Activated CD8-positive, alpha-beta memory T cell treated with anti-CD3 and anti-CD28 coated beads for 24 hours (primary cell): ENCODE measurements around the gene RCN1.
"Not testable (repeated sequence)": the region's sequence is repeated elsewhere in the genome, so short reads cannot be mapped to it uniquely, and the experiment has no call there.

Experiments used
- DNase-seq: peaks from one replicate; pipeline ENCODE4 v3.0.0-alpha.2; 2020

Gene RCN1

DNA sequence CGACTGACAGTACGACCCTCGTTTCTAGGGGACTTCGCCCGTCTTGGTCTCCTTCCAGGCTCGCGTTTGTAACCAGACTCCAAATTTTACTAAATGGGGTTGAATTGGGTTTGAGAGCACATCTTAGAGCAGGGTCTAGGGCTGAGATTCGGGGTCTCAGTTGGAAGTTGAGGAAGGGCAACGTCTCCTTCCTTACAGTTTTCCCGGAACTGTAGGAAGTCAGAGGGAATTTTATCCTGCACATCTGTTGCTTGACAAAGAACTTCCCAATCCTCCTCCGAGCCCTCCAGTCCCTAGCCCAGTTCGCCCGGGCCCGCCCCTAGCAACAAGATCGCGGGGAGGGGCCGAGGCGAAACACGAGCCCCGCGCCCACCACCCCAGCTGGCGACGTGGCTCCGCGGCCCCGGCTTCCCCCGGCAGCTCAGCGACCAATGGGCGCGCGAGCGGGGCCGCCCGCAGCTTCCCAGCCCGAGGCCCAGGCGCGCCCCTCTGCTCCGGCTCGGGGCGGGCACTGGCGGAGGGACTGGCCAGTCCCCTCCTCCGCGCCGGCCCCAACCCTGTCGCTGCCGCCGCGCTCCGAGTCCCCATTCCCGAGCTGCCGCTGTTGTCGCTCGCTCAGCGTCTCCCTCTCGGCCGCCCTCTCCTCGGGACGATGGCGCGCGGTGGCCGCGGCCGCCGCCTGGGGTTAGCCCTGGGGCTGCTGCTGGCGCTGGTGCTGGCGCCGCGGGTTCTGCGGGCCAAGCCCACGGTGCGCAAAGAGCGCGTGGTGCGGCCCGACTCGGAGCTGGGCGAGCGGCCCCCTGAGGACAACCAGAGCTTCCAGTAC, at the start of gene RCN1:
RCN1 (plus strand) TSS at position 530 of the 826 bp plus-strand sequence; CDS start at position 653, 123 bp downstream.
- peak; percentile 86 for DNase-seq

DNA sequence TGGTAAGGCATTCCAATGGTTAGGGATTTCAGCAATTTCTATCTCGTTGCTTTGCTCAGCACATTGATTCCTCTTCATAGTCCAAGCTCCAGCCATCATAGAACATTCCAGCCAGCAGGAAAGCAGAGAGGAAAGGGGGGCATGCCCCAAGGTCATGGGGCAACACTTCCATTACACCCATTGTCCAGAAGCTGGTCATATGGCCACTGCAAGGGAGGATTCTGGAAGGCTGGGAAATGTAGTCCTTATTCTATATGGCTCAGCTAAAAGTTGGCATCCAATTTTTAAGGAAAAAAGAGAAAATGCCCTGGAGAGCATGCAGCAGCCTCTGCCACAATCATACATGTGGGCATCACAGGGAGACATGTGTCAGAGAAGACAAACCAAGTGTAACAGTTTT, 47.1 kb upstream of the RCN1 start:
- DNase-seq, result no peak

DNA sequence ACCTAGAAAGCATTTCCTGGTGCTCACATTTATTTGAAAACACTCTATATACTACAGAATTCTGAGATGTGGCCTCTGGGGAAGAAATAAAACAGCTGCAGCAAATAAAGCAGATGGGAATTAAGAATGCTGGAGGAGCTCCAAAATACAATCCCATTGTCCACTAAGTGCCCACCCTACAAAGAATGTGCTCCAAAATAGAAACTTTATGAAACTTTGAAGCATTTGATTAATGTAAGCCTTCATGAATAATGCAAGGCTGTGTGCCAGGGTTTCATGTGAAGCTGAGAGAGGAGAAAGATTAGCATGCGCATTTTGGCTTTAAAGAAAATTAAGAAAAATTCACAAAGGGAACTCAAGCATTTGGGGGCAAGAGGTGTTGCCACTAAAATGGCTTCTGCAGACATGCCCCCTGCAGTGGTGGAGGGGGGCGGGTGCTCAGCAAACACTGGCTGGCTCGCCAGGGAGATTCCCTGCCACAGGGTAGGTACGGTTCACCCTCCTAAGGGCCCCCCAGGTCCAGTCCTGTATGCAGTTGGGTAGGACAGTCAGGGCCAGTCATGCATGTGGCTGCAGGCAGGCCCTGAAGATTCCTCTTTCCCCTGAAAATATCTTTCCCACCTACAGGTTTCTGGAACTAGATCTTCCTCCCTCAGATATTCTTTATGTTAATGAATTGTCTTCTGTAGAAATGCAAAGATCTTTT, 46.6 kb upstream of the RCN1 start:
- DNase-seq, result no peak

DNA sequence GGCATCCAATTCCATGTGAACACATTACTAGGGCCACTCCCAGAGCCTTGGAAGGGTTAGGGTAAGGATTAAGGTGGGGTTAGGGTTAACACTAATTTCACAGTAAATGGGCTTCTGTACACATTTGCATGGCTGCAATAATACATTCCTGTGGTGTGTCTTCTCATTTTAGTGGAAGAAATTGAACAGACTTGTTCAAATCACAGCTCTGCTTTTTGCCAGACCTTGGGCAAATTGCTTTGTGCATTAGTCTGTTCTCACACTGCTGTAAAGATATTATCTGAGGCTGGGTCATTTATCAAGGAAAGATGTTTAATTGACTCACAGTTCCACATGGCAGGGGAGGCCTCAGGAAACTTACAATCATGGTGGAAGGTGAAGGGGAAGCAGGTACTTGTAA, 45.4 kb upstream of the RCN1 start:
- no peak for DNase-seq

GRCh38 chr11:32050264-32050663, 40.6 kb upstream of the RCN1 start:
- no peak for DNase-seq

- DNase-seq, result peak; percentile 75
Observed at GRCh38 chr11:32052215-32052614, 38.7 kb upstream of the RCN1 start.

DNA sequence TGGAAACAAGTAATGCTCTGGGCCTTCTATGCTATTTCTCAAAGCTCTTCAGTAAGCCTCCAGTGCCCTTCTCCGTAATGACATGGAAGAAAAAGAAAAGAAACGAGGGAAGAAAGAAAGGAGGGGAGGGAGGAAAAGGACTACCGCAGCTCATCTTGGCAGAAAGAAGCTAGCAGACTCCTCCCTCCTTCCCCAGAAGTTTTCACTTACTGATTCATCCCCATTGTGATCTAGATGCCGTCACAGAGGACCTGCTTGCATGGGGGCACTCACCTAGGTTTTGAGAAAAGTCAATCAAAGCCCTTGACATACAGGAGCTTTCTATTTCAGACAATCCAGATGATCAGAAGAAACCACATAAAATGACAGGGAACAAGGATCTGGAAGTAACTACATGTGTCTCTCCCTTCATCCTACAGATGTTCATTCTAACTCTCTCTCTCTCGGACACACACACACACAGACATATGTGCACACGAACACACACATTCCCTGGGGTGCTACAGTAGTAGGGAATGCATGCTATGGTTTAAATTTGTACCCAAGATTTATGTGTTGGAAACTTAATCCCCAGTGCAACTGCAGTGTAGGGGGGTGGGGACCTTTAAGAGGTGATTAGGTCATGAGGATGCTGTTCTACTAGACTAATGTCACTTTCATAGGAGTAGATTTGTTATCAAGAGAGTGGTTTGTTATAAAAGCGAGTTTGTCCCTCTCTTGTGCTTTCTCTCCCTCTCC, 37.6 kb upstream of the RCN1 start:
- DNase-seq, result no peak

DNA sequence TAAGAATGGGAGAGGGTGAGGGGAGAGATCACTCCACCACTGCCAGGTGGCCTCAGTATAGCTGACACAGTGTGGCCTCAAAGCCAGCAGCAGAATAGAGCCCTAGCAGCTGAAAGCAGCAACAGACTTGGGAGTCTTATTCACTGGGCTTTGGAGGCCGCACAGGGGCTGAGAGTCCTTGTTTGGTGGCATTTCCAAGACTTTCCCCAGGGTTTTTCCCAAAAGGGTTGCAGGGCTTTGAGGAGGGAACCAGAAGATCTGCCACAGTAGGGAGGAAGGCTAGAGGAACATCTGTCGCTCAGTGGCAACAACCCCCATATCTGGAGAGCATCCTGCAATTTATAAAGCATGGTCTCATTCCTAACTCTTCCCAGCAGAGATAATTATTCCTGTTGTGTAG, 35.0 kb upstream of the RCN1 start:
- no peak for DNase-seq

GRCh38 chr11:32056438-32056837, 34.4 kb upstream of the RCN1 start:
- no peak for DNase-seq

DNA sequence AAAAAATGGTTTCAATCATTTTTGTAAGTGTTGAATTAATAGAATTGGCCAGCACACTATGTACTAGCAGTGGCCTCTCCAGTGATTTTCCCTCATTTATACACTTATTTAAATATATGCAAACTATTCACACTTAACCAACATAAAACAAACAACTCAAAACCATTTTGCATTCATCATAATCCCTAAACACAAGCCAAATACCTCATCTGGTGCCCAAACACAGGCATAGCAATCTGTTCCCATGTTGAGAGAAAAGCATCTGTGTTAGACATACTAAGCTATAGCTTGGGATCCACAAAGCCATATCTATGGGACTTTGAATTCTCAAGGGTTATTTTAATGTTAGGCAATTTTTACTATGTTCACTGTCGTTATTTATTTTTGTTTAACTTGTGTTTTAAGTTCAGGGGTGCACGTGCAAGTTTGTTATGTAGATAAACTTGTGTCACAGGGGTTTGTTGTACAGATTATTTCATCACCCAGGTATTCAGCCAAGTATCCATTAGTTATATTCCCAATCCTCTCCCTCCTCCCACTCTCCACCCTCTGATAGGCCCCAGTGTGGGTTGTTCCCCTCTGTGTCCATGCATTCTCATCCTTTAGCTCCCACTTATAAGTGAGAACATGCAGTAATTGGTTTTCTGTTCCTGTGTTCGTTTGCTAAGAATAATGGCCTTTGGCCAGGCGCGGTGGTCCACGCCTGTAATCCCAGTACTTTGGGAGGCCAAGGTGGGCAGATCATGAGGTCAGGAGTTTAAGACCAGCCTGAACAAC, 31.0 kb upstream of the RCN1 start:
- DNase-seq, result no peak

DNA sequence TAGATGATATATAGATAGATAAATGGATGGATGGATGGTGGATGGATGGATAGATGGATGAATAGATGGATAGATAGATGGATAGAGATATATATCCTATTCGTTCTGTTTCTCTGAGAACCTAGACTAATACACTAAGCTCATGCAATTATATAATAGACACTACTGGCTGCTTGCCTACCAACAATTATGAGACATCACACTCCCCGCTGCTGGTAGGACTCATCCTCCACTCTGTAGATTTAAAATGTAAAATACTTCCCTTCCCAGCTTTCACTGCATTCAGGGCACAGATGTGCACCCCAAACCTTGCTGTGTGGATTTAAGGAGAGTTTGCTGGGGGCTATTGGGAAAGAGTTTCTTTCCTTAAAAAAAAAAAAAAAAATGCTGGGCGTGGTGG, 28.3 kb upstream of the RCN1 start:
- no peak for DNase-seq

DNA sequence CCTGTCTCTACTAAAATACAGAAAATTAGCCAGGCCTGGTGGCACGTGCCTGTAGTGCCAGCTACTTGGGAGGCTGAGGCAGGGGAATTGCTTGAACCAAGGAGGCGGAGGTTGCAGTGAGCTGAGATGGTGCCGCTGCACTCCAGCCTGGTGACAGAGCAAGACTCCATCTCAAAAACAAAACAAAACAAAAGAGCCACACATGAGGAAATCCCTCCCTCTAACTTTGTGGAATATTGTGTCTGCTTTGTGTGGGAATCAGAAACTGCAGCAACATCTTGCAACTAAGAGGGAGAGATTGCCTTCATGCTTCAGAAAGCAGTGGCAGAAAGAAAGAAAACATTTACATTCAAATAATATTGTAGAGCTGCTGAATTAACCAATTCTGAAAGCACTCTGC, 27.8 kb upstream of the RCN1 start:
- DNase-seq, result not testable (repeated sequence)

DNA sequence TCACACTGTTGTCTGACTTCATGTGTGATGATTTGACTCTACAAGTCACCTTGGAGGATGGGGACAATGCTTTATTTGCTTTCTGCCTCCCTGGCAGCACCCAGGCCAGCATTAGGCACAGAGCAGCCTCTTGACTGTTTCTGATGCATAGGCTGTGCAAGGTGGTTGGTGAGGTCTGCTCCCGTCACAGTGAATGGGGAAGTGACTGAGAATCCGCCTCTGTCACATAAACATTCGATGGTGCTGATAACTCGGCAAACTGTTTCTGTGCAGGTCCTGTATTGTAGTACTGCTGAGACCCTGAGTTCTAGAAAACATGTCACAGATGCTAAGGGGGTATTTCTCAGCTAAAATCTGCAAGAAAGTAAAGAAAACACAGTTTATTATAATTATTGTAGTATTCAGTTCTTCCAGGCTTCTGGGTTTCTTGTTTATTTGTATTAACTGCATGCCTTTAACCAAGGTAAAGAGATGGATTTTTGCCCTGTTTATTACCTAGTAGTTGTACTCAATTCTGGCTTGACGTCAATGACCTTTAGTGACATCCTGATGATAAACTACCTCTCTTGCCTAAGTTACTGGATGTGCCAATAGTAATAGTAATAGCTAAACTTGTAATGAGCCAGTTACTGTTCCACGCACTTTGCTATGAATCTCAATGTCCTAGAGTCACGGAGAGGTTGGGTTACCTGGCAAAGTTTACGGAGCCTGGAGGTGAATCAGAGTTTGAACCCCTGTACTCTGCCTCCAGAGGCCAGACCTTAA, 24.8 kb upstream of the RCN1 start:
- no peak for DNase-seq

DNA sequence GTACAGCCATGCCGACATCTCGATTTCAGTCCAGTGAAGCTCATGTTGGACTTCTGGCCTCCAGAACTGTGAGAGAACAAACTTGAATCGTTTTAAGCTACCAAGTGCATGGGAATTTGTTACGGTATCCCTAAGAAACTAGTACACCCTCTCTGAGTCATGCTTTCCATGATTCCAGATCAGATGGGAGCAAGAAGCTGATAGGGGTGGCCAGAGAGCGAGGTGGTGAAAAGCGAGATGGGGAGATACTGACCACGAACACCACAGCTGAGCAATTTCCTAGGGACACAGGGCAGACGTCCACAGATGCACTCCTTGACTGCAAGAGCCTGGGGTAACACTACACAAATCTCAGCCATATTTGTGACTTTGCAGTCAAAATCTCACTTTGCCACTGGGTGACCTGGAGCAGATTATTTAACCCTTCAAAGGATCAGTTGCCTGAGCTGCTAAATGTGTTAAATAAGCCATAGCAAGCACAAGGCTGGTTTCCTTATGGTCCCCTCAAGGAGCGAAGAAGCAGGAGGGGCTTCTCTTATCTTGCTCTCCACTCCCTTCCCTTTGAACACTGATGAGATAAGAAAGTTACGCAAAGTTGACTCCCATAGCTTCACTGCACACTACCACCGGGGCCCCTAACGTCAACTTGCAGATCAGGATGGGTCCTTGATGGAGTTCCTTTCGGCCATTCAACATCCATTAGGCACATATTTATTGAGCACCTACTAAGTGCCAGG, 22.6 kb upstream of the RCN1 start:
- DNase-seq, result no peak

- no peak for DNase-seq
Observed at GRCh38 chr11:32069361-32070058, 21.4 kb upstream of the RCN1 start.

GRCh38 chr11:32070692-32071091, 20.2 kb upstream of the RCN1 start:
- DNase-seq, result no peak

- no peak for DNase-seq
Observed at GRCh38 chr11:32071811-32072210, 19.1 kb upstream of the RCN1 start.

DNA sequence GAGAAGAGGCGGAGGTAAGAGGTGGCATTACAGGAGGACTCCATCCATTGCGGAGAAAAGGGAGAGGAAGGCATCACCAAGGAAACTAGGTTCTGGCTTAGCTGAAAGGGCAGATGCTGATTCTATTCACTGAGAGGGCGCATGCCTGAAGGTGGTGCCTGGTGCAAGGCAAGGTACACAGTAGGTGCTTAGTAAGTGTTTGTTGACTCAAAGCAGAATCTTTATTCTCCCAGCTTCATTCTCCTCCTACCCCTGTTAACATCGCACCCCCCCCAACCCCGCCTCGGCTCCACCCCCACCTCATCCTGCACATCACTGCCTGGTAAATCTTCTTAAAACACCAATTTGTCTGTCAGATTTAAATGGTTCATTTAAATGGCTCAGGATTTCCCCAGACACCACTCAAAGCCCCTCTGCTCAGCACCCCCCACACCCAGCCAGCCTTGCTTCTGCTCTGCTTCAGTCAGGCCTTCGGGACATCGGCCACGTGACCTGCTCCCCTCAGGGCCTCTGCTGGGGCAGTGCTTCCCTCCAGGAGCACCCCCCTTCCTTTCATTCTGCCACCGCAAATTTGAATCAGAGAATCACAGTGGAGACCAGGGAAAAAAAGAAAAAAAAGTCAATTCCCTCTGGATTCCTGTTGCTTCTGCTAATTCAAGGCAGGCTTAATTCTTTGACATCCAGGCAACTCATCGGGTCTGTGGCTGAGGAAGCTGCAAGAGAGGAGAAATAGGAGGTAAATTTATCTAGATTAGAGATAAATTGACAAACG, 17.8 kb upstream of the RCN1 start:
- DNase-seq, result no peak

- DNase-seq, result no peak
Observed at GRCh38 chr11:32073644-32074026, 17.2 kb upstream of the RCN1 start.

DNA sequence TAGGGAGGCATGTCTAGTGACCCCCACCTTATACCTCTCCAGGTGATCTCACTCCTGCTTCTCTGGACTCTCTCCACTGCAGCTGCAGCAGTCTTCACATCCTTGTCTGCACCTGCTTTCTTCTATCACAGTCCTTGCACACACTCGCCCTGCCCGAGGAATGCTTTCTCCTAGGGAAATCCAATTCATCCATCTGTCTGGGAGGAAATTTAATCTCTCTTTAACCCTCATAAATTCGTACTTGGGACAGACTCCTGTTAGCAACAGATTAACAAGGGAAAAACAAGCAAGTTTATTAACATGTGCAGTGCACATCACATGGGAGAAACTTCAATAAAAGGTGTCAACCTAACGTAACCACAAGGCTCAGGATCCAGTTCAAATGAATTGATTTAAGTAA, 11.3 kb upstream of the RCN1 start:
- no peak for DNase-seq
